SK-N-MC (cell line): ENCODE data around the gene SNX8.

Source experiments
- DNase-seq: peaks from one replicate; pipeline ENCODE4 v3.0.0-alpha.2; 2011; ENCODE audit warnings: low read depth, low spot score
- H3K27ac ChIP-seq: fragments of 200-600 bp; sonication (generic); 2 replicates; pipeline ENCODE4 v1.5.1; 2016; ENCODE audit warnings: mixed run types
- H3K36me3 ChIP-seq: fragments of 200-600 bp; sonication (generic); 2 replicates; pipeline ENCODE4 v1.6.1; 2017; ENCODE audit warnings: antibody characterized with exemption, low read length, mixed read lengths; ENCODE audit not compliant: insufficient read depth
- H3K4me3 ChIP-seq: fragments of 200-600 bp; sonication (generic); 2 replicates; pipeline ENCODE4 v1.5.1; 2016
- H3K9ac ChIP-seq: fragments of 200-600 bp; sonication (generic); 2 replicates; pipeline ENCODE4 v1.8.0; 2017; ENCODE audit warnings: mixed run types, mixed read lengths; ENCODE audit not compliant: insufficient read length
- H3K9me3 ChIP-seq: fragments of 200-600 bp; sonication (generic); 2 replicates; pipeline ENCODE4 v1.6.1; 2017; ENCODE audit warnings: low read depth, mild to moderate bottlenecking, antibody characterized with exemption, low read length, moderate library complexity, mixed read lengths
- EZH2 ChIP-seq: fragments of 200-600 bp; sonication (generic); IDR thresholded peaks from one replicate; pipeline ENCODE4 v1.6.1; 2017; ENCODE audit warnings: antibody characterized with exemption
- FOXP2 ChIP-seq: optimal IDR thresholded peaks from 2 replicates; pipeline ENCODE3; 2011; ENCODE audit warnings: mild to moderate bottlenecking, moderate library complexity; ENCODE audit not compliant: insufficient read depth; ENCODE audit errors: extremely low read length, control extremely low read depth
- POLR2AphosphoS5 ChIP-seq: IDR thresholded peaks from 2 replicates; pipeline ENCODE4 v1.6.1; 2012; ENCODE audit warnings: mild to moderate bottlenecking, low read depth, low read length, borderline replicate concordance

SNX8 gene

GRCh38 chr7:2287745-2288144 is 26.5 kb downstream of the SNX8 start:
- Histone ChIP-seq H3K36me3 (no peaks in the 10 kb centered on the region), H3K9ac (no peak overlapping the region), H3K27ac (no peak overlapping the region), H3K4me3 (no peak overlapping the region), H3K9me3 (no peaks in the 10 kb centered on the region)
- no peak for DNase-seq
- TF ChIP-seq POLR2AphosphoS5 (no peak), FOXP2 (no peak), EZH2 (no peak)

- no peak for TF ChIP-seq FOXP2
- TF ChIP-seq POLR2AphosphoS5 = no peak
- no peak for TF ChIP-seq EZH2
- H3K9me3 ChIP-seq = no peaks in the 10 kb centered on the region
- no peak for DNase-seq
- H3K36me3 ChIP-seq = no peaks in the 10 kb centered on the region
- H3K27ac ChIP-seq = no peak overlapping the region
- H3K4me3 ChIP-seq = no peak overlapping the region
- no peak overlapping the region for H3K9ac ChIP-seq
Observed at GRCh38 chr7:2283074-2283473, 31.2 kb downstream of the SNX8 start.

GRCh38 chr7:2282185-2282751 is 32.0 kb downstream of the SNX8 start:
- no peak for DNase-seq
- H3K4me3 ChIP-seq = no peak overlapping the region
- H3K9me3 ChIP-seq = no peaks in the 10 kb centered on the region
- no peaks in the 10 kb centered on the region for H3K36me3 ChIP-seq
- TF ChIP-seq FOXP2 (no peak), EZH2 (no peak), POLR2AphosphoS5 (no peak)
- H3K9ac ChIP-seq = no peak overlapping the region
- no peak overlapping the region for H3K27ac ChIP-seq

GRCh38 chr7:2281541-2281940 is 32.7 kb downstream of the SNX8 start:
- no peaks in the 10 kb centered on the region for H3K9me3 ChIP-seq
- H3K36me3 ChIP-seq = no peaks in the 10 kb centered on the region
- DNase-seq = no peak
- no peak overlapping the region for H3K4me3 ChIP-seq
- H3K27ac ChIP-seq = no peak overlapping the region
- H3K9ac ChIP-seq = no peak overlapping the region
- TF ChIP-seq POLR2AphosphoS5 = no peak
- TF ChIP-seq EZH2 = no peak
- TF ChIP-seq FOXP2 = no peak

GRCh38 chr7:2280424-2280823 is 33.8 kb downstream of the SNX8 start:
- H3K4me3 ChIP-seq = no peak overlapping the region
- H3K9me3 ChIP-seq = no peaks in the 10 kb centered on the region
- no peak overlapping the region for H3K27ac ChIP-seq
- no peak overlapping the region for H3K9ac ChIP-seq
- no peak for DNase-seq
- no peaks in the 10 kb centered on the region for H3K36me3 ChIP-seq
- no peak for TF ChIP-seq FOXP2

- DNase-seq = no peak
- TF ChIP-seq FOXP2 (no peak), EZH2 (no peak), POLR2AphosphoS5 (no peak)
- Histone ChIP-seq H3K4me3 (no peak overlapping the region), H3K9me3 (no peaks in the 10 kb centered on the region), H3K36me3 (no peaks in the 10 kb centered on the region), H3K9ac (no peak overlapping the region), H3K27ac (0 out of 2 replicates have a peak overlapping the region, but pooled peaks have one; percentile 26)
Observed at GRCh38 chr7:2279896-2280295, 34.3 kb downstream of the SNX8 start.

GRCh38 chr7:2278026-2278425 is 36.2 kb downstream of the SNX8 start:
- H3K27ac ChIP-seq = no peak overlapping the region
- no peak for DNase-seq
- H3K36me3 ChIP-seq = no peaks in the 10 kb centered on the region
- TF ChIP-seq FOXP2 = no peak
- no peak for TF ChIP-seq POLR2AphosphoS5
- no peak for TF ChIP-seq EZH2
- no peak overlapping the region for H3K9ac ChIP-seq
- H3K4me3 ChIP-seq = no peak overlapping the region
- H3K9me3 ChIP-seq = no peaks in the 10 kb centered on the region

GRCh38 chr7:2276107-2276506 is 38.1 kb downstream of the SNX8 start:
- Histone ChIP-seq H3K9me3 (no peaks in the 10 kb centered on the region), H3K9ac (no peak overlapping the region), H3K4me3 (no peak overlapping the region), H3K36me3 (no peaks in the 10 kb centered on the region), H3K27ac (no peak overlapping the region)
- DNase-seq = no peak
- no peak for TF ChIP-seq POLR2AphosphoS5

GRCh38 chr7:2275101-2275500 is 39.1 kb downstream of the SNX8 start:
- Histone ChIP-seq H3K9ac (no peak overlapping the region), H3K9me3 (no peaks in the 10 kb centered on the region), H3K4me3 (no peak overlapping the region), H3K36me3 (no peaks in the 10 kb centered on the region), H3K27ac (no peak overlapping the region)
- no peak for TF ChIP-seq POLR2AphosphoS5
- no peak for TF ChIP-seq FOXP2
- TF ChIP-seq EZH2 = no peak
- no peak for DNase-seq

GRCh38 chr7:2274666-2275065 is 39.6 kb downstream of the SNX8 start:
- no peak overlapping the region for H3K4me3 ChIP-seq
- TF ChIP-seq FOXP2 (no peak), POLR2AphosphoS5 (no peak), EZH2 (no peak)
- H3K9ac ChIP-seq = no peak overlapping the region

More at GRCh38 chr7:2274666-2275065, 39.6 kb downstream of the SNX8 start:
- DNase-seq = no peak
- Histone ChIP-seq H3K27ac (no peak overlapping the region), H3K36me3 (no peaks in the 10 kb centered on the region), H3K9me3 (no peaks in the 10 kb centered on the region)
